Type B pancreatic cell (in vitro differentiated cells): ENCODE results near the gene ARHGEF10L. TPM values are rescaled to one million over a fixed set of nuclear protein-coding genes. Genes with fewer than 3 reads are reported as not detected.

Source experiments
- DNase-seq: peaks from one replicate; pipeline ENCODE4 v3.0.0; 2021; ENCODE audit warnings: mixed read lengths; ENCODE audit not compliant: unreplicated experiment; ENCODE audit errors: extremely low spot score
- H3K27ac Mint-ChIP-seq: 2 replicates; pipeline ENCODE4 v1.8.0; 2021; ENCODE audit warnings: mild to moderate bottlenecking, mixed read lengths
- H3K27me3 Mint-ChIP-seq: 2 replicates; pipeline ENCODE4 v1.8.0; 2021; ENCODE audit warnings: mixed read lengths
- H3K36me3 Mint-ChIP-seq: 2 replicates; pipeline ENCODE4 v1.8.0; 2021; ENCODE audit warnings: mixed read lengths
- H3K4me1 Mint-ChIP-seq: one replicate; pipeline ENCODE4 v1.8.0; 2021; ENCODE audit warnings: mixed read lengths; ENCODE audit not compliant: unreplicated experiment
- H3K4me3 Mint-ChIP-seq: 2 replicates; pipeline ENCODE4 v1.8.0; 2021; ENCODE audit warnings: mild to moderate bottlenecking, mixed read lengths
- H3K9me3 Mint-ChIP-seq: 2 replicates; pipeline ENCODE4 v1.8.0; 2021; ENCODE audit warnings: mixed read lengths
- CTCF ChIP-seq: fragments of 200-600 bp; sonication (generic); conservative IDR thresholded peaks from 2 replicates; pipeline ENCODE4 v1.5.0; 2021; ENCODE audit warnings: antibody characterized with exemption, mild to moderate bottlenecking
- total RNA-seq: library from RNA; stranded (reverse); gene quantifications from 2 replicates; pipeline ENCODE4 v1.2.1, GENCODE V29; 2021; ENCODE audit warnings: low replicate concordance

The ARHGEF10L gene
- total RNA-seq, 1 donor from 2014 or later = 36.0 TPM

- peaks cover 29% of the 10 kb centered on the region for H3K4me1 Mint-ChIP-seq
- H3K4me3 Mint-ChIP-seq = no peak overlapping the region
- no peak for TF ChIP-seq CTCF
- H3K27ac Mint-ChIP-seq = no peak overlapping the region
- H3K27me3 Mint-ChIP-seq = no peaks in the 10 kb centered on the region
- no peaks in the 10 kb centered on the region for H3K9me3 Mint-ChIP-seq
- H3K36me3 Mint-ChIP-seq = peaks cover 9% of the 10 kb centered on the region
- no peak for DNase-seq
These were observed 18.5 kb downstream of the ARHGEF10L start for GRCh38 chr1:17557986-17558385.

GRCh38 chr1:17558541-17558940 is 19.0 kb downstream of the ARHGEF10L start:
- Mint-ChIP-seq H3K4me1 (peaks cover 29% of the 10 kb centered on the region), H3K9me3 (no peaks in the 10 kb centered on the region), H3K4me3 (no peak overlapping the region), H3K36me3 (peaks cover 9% of the 10 kb centered on the region), H3K27me3 (no peaks in the 10 kb centered on the region), H3K27ac (no peak overlapping the region)
- no peak for DNase-seq
- TF ChIP-seq CTCF = no peak

- no peak for DNase-seq
- Mint-ChIP-seq H3K4me1 (peaks cover 24% of the 10 kb centered on the region), H3K9me3 (no peaks in the 10 kb centered on the region), H3K27ac (peak overlapping the region; percentile 26), H3K27me3 (no peaks in the 10 kb centered on the region), H3K4me3 (no peak overlapping the region), H3K36me3 (peaks cover 6% of the 10 kb centered on the region)
- no peak for TF ChIP-seq CTCF
These were observed 19.6 kb downstream of the ARHGEF10L start for GRCh38 chr1:17558954-17559614.

DNA sequence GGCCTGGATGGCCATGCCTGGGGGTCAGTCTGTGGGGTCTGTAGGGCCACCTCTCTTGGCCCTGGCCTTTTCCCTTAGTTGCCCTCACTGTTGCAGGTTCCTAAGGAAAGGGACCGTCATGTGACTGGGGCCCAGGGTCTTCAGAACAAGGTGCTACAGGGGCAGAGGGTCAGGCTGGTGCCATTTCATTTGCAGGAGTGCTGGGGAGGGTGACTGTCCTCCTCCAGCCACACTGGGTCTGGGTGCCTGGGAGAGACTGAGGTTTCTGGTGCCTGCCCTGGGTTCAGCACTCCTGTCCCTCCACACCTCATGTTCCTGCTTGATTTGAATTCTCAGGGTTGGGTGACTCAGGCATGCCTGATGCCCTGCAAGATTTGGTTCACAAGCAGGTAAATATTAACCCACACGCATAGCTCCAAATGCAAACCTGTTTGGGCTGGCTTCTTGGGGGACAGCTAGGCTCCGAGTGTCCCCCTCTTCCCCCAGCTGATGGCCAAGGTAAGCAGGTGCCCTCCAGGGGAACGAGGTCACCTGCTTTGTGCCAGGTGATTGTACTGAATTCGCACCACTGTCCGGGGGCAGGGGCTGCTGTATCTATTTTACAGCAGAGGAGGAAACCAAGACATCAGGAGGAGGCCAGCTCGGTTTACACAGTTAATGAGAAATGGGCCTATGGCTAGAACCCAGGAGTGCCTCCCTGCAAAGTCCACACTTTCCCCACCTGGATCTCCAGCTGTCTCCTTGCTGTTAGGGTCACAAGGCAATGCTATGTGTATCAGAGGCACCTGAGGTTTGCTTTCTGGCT is 20.3 kb downstream of the ARHGEF10L start:
- H3K36me3 Mint-ChIP-seq = peaks cover 5% of the 10 kb centered on the region
- H3K27me3 Mint-ChIP-seq = no peaks in the 10 kb centered on the region
- peak overlapping the region; percentile 26 for H3K27ac Mint-ChIP-seq
- TF ChIP-seq CTCF = no peak
- H3K4me1 Mint-ChIP-seq = peaks cover 23% of the 10 kb centered on the region
- H3K4me3 Mint-ChIP-seq = no peak overlapping the region
- H3K9me3 Mint-ChIP-seq = no peaks in the 10 kb centered on the region
- no peak for DNase-seq

DNA sequence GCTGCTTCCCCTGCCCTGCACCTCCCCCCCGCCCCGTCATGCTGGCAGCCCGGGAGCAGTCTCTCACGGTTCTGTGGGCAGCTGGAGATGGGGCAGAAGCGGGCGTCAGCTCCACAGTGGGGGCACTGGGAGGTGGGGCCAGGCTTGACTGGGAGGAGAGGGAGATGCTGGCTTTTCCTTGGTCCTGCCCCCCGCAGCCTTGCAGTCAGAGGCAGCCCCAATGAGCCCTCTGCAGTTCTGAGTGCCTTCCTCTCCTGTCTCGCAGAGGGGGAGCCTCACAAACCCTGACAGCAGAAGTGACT is 21.7 kb downstream of the ARHGEF10L start:
- Mint-ChIP-seq H3K27me3 (no peaks in the 10 kb centered on the region), H3K4me3 (no peak overlapping the region), H3K27ac (no peak overlapping the region), H3K36me3 (peaks cover 5% of the 10 kb centered on the region), H3K9me3 (no peaks in the 10 kb centered on the region), H3K4me1 (peaks cover 30% of the 10 kb centered on the region)
- TF ChIP-seq CTCF = no peak
- no peak for DNase-seq
